ENCODE data around the gene CCDC3. TPM values are rescaled to one million over a fixed set of nuclear protein-coding genes. Genes with fewer than 3 reads are reported as not detected.
"Not testable (repeated sequence)": the region's sequence is repeated elsewhere in the genome, so short reads cannot be mapped to it uniquely, and the experiment has no call there.

CCDC3 gene
- total RNA-seq: 1 to 10 TPM; 1.5 to 5.0 TPM

DNA sequence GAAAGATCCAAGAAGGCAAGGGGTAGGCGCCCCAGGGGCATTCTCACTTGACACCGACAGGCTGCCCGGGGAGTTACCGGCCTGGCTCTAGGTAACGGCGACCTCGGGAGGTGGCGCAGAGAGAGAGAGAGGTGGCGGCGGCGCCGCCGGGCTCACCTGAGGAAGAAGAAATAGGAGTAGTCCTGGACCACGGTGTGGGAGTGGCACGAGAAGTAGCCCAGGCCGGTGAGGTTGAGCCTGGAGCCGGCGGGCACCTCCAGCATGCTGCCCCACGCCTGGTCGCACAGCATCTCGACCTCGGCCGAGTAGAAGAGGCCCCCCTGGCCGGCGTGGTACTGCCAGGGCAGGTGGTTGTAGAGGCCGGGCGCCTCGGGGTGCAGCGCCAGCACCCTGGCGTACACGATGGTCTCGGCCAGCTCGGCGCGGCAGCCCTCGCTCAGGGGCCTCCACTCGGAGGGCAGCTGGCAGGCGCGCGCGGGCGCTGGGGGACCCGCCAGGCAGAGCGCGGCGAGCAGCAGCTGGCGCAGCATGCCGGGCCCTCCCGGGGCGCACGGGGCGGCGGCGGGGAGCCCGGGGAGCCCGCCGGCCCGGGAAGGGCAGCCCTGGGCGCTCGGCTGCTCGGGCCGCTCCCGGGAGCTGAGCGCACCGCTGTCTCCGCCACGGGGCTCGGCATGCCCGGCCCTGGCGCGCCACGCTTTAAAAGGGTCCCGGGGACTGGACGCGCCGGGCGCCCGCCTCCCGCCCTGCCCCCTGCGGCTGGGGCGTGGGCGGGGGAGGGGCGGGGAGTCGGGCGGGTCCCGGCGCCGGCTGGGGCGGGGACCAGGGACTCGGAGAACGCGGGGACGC lies at the start of gene CCDC3:
Gene CCDC3 (minus strand): TSS at position 673 of the 846 bp plus-strand sequence. CDS start 143 bp downstream, at position 530.
- H3K27ac Mint-ChIP-seq: no peak within 1 kb of the TSS
- peak; percentile 74 to 82 for ATAC-seq (replicated peaks in 1 of 2)
- peaks cover 0 to 2% of the 10 kb centered on the region in 2 donors for H3K9me3 Mint-ChIP-seq
- H3K36me3 Mint-ChIP-seq (ENCODE audit: insufficient read depth in 2 of 2): no peaks in the 10 kb centered on the region
- H3K27me3 Mint-ChIP-seq (ENCODE audit: low read depth): peaks cover 76% of the 10 kb centered on the region
- DNase-seq: peak; percentile 26 to 32
- H3K4me1 Mint-ChIP-seq (ENCODE audit: low read depth): no peaks in the 10 kb centered on the region
- peak within 1 kb of the TSS; percentile 74 to 82 for H3K4me3 Mint-ChIP-seq

DNA sequence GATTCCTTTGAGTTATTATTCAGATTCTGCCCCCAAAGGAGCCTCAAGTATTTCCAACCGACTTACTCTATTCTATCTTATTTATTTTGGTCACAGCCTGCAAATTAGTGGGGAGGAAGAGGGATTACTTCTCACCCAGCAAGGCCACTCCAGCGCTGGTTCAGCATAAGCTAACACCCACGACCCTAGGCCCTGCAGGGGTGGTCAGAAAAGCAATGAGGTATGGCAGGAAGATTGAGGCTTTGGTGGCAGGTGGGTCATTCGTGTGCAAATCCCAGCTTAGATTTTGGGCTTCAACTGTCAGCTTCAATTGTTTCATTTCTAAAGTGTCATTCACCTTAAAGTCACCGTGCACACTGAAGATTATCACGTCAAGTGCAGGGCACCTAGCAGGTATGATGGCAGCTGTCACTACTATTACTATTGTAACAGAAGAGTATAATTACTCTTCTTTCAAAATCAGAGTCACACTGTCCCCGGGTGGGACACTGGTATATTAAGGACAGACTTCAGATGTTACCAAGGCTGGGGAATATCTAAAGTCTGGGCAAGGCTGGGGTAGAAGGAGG lies 49.7 kb upstream of the CCDC3 start:
- H3K4me1 Mint-ChIP-seq (ENCODE audit: low read depth): no peaks in the 10 kb centered on the region
- ATAC-seq (replicated peaks in 1 of 2) (no peak), DNase-seq (no peak)
- H3K9me3 Mint-ChIP-seq: no peaks in the 10 kb centered on the region
- no peak overlapping the region for H3K4me3 Mint-ChIP-seq
- H3K27ac Mint-ChIP-seq: no peak overlapping the region
- peaks cover 26% of the 10 kb centered on the region for H3K27me3 Mint-ChIP-seq (ENCODE audit: low read depth)
- no peaks in the 10 kb centered on the region for H3K36me3 Mint-ChIP-seq (ENCODE audit: insufficient read depth in 2 of 2)

DNA sequence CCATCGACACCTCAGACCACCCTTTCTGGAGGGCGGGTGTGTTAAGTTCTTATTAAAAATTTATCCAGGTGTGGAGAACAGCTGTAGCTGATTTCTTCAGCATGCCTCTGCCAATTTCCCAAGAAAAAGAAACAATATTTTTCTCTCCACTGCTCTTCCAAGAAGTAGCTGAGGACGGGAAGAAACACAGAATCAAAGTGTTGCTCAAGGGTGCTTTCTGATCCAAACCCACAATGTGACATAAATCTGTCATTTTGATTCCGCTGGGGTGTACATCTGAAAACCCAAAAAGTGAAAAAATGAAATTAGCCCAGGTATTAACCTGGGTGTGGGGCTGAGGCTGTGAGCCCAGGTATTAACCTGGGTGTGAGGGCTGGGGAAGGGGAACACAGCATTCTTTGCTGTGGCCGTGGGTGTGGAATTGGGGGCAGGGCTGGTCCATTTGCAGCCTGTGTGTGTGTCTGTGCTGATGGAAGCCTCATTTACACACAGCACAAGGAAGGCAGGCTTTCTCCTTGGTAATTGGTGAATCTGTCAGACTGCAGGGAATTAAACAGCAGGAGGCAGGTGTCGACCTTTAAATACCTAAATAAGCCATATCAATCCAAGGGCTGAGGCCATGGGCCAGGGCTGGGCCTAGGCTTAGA lies 48.4 kb upstream of the CCDC3 start:
- H3K4me3 Mint-ChIP-seq: no peak overlapping the region
- no peaks in the 10 kb centered on the region for H3K9me3 Mint-ChIP-seq
- ATAC-seq (replicated peaks in 1 of 2) (no peak), DNase-seq (no peak)
- H3K36me3 Mint-ChIP-seq (ENCODE audit: insufficient read depth in 2 of 2): no peaks in the 10 kb centered on the region
- no peaks in the 10 kb centered on the region for H3K4me1 Mint-ChIP-seq (ENCODE audit: low read depth)
- H3K27me3 Mint-ChIP-seq (ENCODE audit: low read depth): peaks cover 19% of the 10 kb centered on the region
- no peak overlapping the region for H3K27ac Mint-ChIP-seq

GRCh38 chr10:13048762-13049161 lies 47.2 kb upstream of the CCDC3 start:
- Mint-ChIP-seq H3K4me3 (no peak overlapping the region), H3K27me3 (ENCODE audit: low read depth) (peaks cover 19% of the 10 kb centered on the region), H3K4me1 (ENCODE audit: low read depth) (no peaks in the 10 kb centered on the region), H3K27ac (peak overlapping the region; percentile 64), H3K9me3 (peaks cover 0 to 3% of the 10 kb centered on the region in 2 donors), H3K36me3 (ENCODE audit: insufficient read depth in 2 of 2) (no peaks in the 10 kb centered on the region)
- no peak for ATAC-seq (replicated peaks in 1 of 2)
- DNase-seq: no peak

GRCh38 chr10:13047529-13048206 lies 46.2 kb upstream of the CCDC3 start:
- Mint-ChIP-seq H3K4me3 (no peak overlapping the region), H3K27me3 (ENCODE audit: low read depth) (peaks cover 19% of the 10 kb centered on the region), H3K27ac (no peak overlapping the region), H3K4me1 (ENCODE audit: low read depth) (no peaks in the 10 kb centered on the region), H3K36me3 (ENCODE audit: insufficient read depth in 2 of 2) (no peaks in the 10 kb centered on the region), H3K9me3 (peaks cover 2 to 3% of the 10 kb centered on the region in 2 donors)
- ATAC-seq (replicated peaks in 1 of 2): no peak
- DNase-seq: no peak

DNA sequence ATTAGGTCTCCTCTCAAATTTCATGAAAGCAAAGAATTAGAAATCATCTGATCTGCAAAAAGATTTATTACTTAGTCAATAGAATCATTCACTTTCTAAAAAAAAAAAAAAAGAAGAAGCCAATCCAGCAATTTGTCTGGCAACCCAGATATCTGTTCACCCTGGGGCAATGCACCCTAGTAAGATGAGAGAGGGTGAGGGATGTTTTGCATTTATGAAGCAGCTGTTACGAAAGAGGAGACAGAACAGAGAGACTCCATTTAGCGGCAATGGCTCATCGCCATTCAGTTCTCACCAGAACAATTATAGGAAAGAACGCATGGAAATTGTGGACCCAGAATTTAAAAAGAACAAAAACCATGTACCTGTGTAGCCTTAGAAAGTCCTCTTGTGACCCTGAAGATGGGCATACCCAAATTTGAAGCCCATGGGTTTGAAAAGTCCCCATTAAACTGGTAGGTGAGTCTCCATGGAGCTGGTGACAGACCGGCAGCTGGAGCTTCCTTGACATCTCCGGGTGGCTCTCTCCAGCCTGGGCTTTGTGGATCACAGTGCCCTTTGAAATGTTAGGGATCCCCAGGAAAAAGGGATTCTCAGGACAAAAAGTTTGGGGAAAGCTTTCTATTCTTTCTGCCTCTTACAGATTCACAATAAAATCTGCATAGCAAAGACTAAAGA lies 45.5 kb upstream of the CCDC3 start:
- ATAC-seq (replicated peaks in 1 of 2) (no peak), DNase-seq (no peak)
- H3K27ac Mint-ChIP-seq: peak overlapping the region; percentile 54
- H3K27me3 Mint-ChIP-seq (ENCODE audit: low read depth): peaks cover 19% of the 10 kb centered on the region
- H3K9me3 Mint-ChIP-seq: peaks cover 2 to 3% of the 10 kb centered on the region in 2 donors
- H3K36me3 Mint-ChIP-seq (ENCODE audit: insufficient read depth in 2 of 2): no peaks in the 10 kb centered on the region
- no peaks in the 10 kb centered on the region for H3K4me1 Mint-ChIP-seq (ENCODE audit: low read depth)
- H3K4me3 Mint-ChIP-seq: no peak overlapping the region

- Mint-ChIP-seq H3K27ac (no peak overlapping the region), H3K4me3 (no peak overlapping the region), H3K27me3 (ENCODE audit: low read depth) (no peaks in the 10 kb centered on the region), H3K36me3 (ENCODE audit: insufficient read depth in 2 of 2) (no peaks in the 10 kb centered on the region), H3K4me1 (ENCODE audit: low read depth) (no peaks in the 10 kb centered on the region), H3K9me3 (peaks cover 2 to 3% of the 10 kb centered on the region in 2 donors)
- DNase-seq (no peak), ATAC-seq (replicated peaks in 1 of 2) (no peak)
Observed at GRCh38 chr10:13043520-13043919, 42.0 kb upstream of the CCDC3 start.

DNA sequence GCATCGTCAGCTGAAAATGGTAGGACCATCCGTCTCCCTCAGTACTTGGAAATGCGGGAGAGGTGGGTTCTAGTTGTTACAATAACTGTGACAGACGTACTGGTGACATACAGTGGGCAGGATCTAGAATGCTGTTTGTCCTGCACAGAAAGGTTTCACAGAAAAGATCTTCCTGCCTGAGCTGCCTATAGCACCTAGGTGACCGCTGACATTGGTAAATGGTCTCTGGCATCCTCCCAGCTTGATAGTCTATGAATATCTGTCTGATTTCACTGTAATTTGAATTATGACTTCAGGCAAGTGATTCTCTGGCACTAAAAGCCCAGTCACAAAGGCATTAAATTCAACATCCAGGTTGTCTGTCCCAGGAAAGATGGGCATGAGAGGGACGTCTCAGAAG lies 38.2 kb upstream of the CCDC3 start:
- Mint-ChIP-seq H3K4me1 (ENCODE audit: low read depth) (no peaks in the 10 kb centered on the region), H3K4me3 (no peak overlapping the region), H3K36me3 (ENCODE audit: insufficient read depth in 2 of 2) (no peaks in the 10 kb centered on the region), H3K27me3 (ENCODE audit: low read depth) (peaks cover 11% of the 10 kb centered on the region), H3K27ac (no peak overlapping the region), H3K9me3 (peaks cover 2 to 3% of the 10 kb centered on the region in 2 donors)
- ATAC-seq (replicated peaks in 1 of 2): no peak
- DNase-seq: no peak

- ATAC-seq (replicated peaks in 1 of 2): no peak
- no peak overlapping the region for H3K27ac Mint-ChIP-seq
- no peaks in the 10 kb centered on the region for H3K36me3 Mint-ChIP-seq (ENCODE audit: insufficient read depth in 2 of 2)
- H3K4me1 Mint-ChIP-seq (ENCODE audit: low read depth): no peaks in the 10 kb centered on the region
- H3K4me3 Mint-ChIP-seq: no peak overlapping the region
- DNase-seq: no peak
- peaks cover 11% of the 10 kb centered on the region for H3K27me3 Mint-ChIP-seq (ENCODE audit: low read depth)
- no peaks in the 10 kb centered on the region for H3K9me3 Mint-ChIP-seq
Observed at GRCh38 chr10:13038391-13038790, 36.9 kb upstream of the CCDC3 start.

DNA sequence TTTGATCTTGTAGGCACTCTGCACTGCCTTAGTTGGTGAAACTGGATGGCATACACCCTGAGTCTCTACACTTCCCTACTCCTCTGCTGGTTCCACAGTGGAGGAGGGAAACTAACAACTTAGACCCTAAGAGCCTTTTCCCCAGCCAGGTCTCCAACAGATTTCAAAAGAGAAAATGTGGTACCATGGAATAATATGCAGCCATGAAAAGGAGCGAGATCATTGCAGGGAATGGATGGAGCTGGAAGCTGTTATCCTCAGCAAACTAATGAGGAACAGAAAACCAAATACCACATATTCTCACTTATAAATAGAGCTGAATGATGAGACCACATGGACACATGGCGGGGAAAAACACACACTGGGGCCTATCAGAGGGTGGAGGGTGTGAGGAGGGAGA lies 36.3 kb upstream of the CCDC3 start:
- Mint-ChIP-seq H3K27ac (no peak overlapping the region), H3K27me3 (ENCODE audit: low read depth) (peaks cover 11% of the 10 kb centered on the region), H3K4me1 (ENCODE audit: low read depth) (no peaks in the 10 kb centered on the region), H3K9me3 (no peaks in the 10 kb centered on the region), H3K4me3 (no peak overlapping the region), H3K36me3 (ENCODE audit: insufficient read depth in 2 of 2) (no peaks in the 10 kb centered on the region)
- DNase-seq: no peak
- no peak for ATAC-seq (replicated peaks in 1 of 2)

GRCh38 chr10:13036841-13037240 lies 35.3 kb upstream of the CCDC3 start:
- Mint-ChIP-seq H3K27me3 (ENCODE audit: low read depth) (peaks cover 11% of the 10 kb centered on the region), H3K4me1 (ENCODE audit: low read depth) (no peaks in the 10 kb centered on the region), H3K27ac (no peak overlapping the region), H3K4me3 (no peak overlapping the region), H3K36me3 (ENCODE audit: insufficient read depth in 2 of 2) (no peaks in the 10 kb centered on the region), H3K9me3 (no peaks in the 10 kb centered on the region)
- no peak for ATAC-seq (replicated peaks in 1 of 2)
- DNase-seq: no peak

DNA sequence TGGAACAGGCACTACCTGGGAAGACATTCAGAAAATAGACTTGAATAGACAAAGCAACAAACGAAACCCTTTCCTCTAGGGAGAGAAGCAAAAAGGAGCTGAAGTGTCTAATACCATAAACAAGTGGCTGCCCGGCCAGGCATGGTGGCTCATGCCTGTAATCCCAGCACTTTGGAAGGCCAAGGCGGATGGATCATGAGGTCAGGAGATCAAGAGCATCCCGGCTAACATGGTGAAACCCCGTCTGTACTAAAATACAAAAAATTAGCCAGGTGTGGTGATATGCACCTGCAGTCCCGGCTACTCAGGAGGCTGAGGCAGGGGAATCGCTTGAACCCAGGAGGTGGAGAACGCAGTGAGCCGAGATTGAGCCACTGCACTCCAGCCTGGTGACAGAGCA lies 34.2 kb upstream of the CCDC3 start:
- H3K27me3 Mint-ChIP-seq (ENCODE audit: low read depth): peaks cover 11% of the 10 kb centered on the region
- ATAC-seq (replicated peaks in 1 of 2); H3K4me1 Mint-ChIP-seq (ENCODE audit: low read depth); H3K36me3 Mint-ChIP-seq (ENCODE audit: insufficient read depth in 2 of 2); H3K4me3 Mint-ChIP-seq; H3K27ac Mint-ChIP-seq; H3K9me3 Mint-ChIP-seq; DNase-seq: not testable (repeated sequence)
